ENCODE data around the gene NOS1AP.

The NOS1AP gene

DNA sequence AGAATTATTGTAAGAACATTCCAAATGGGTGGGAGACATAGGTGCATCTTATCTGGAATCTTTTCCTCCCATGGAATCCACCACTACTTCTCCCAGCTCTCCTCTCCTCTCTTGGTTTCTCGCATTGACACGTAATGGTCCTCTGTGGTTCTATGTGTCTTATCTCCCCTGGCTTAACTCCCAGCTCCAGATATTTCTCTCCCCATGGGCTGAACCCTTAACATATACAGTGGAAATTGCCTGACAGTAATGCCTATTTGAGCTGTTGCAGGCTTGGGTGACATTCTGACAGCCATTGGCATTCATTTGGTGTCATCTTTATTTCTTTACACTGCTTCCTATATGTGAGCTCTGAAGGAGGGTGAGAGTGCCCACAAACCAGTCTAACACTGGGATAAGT lies 188.9 kb downstream of the NOS1AP start:
- Histone ChIP-seq H3K79me2 (ENCODE audit: insufficient read depth, low read length) (no peaks in the 10 kb centered on the region), H3K27me3 (ENCODE audit: insufficient read depth, low read length, poor library complexity, severe bottlenecking) (no peaks in the 10 kb centered on the region), H3F3A (ENCODE audit: low read depth) (no peaks in the 10 kb centered on the region), H3K4me2 (ENCODE audit: low read depth, low read length, poor library complexity, severe bottlenecking) (no peak overlapping the region), H3K4me1 (ENCODE audit: insufficient read depth, low read length, poor library complexity, severe bottlenecking) (peaks cover 12% of the 10 kb centered on the region), H3K36me3 (ENCODE audit: insufficient read depth, low read length) (no peaks in the 10 kb centered on the region), H2AFZ (ENCODE audit: low read length) (no peak overlapping the region), H3K9me2 (replicated peaks; ENCODE audit: low read depth, low read length) (no peaks in the 10 kb centered on the region), H3K4me3 (ENCODE audit: low read length, poor library complexity, severe bottlenecking) (no peak overlapping the region), H3K9me3 (ENCODE audit: insufficient read depth, low read depth, low read length) (no peaks in the 10 kb centered on the region), H4K20me1 (ENCODE audit: insufficient read depth, low read length, poor library complexity, severe bottlenecking) (no peaks in the 10 kb centered on the region), H3K9ac (ENCODE audit: low read depth, low read length, poor library complexity, severe bottlenecking) (no peak overlapping the region)
- TF ChIP-seq CTCF (conservative IDR thresholded peaks at IDR 0.05; ENCODE audit: low read length) (no peak), EZH2phosphoT487 (IDR thresholded peaks at IDR 0.05; ENCODE audit: borderline replicate concordance) (no peak)

DNA sequence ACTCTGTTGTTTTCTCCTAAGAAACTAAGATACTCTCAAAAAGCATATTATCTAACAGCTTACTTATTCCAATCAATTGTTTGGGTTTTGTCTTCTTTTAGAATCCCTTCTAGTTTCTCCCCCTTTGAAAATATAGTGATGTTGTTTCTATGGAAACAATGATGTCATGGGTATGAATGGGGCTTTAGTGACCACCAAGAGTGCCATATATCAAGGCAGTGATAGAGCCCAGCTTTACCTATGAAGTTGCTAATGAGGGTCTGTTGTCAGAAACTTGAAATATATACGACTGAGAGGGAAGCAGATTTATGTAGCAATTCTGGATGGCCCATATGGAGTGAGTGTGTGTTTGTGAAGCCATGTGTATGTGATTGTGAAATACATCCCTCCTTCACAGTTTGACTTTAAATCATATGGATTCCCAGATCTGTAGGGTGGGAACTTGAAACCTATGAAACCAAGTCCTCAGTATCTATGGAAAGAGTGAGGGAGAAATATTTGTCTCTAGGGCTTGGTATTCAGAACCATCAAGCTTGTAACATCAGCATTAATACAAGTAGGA lies 190.5 kb downstream of the NOS1AP start:
- Histone ChIP-seq H3F3A (ENCODE audit: low read depth) (no peaks in the 10 kb centered on the region), H2AFZ (ENCODE audit: low read length) (no peak overlapping the region), H3K4me1 (ENCODE audit: insufficient read depth, low read length, poor library complexity, severe bottlenecking) (peaks cover 5% of the 10 kb centered on the region), H3K9me2 (replicated peaks; ENCODE audit: low read depth, low read length) (no peaks in the 10 kb centered on the region), H4K20me1 (ENCODE audit: insufficient read depth, low read length, poor library complexity, severe bottlenecking) (no peaks in the 10 kb centered on the region), H3K27me3 (ENCODE audit: insufficient read depth, low read length, poor library complexity, severe bottlenecking) (no peaks in the 10 kb centered on the region), H3K36me3 (ENCODE audit: insufficient read depth, low read length) (no peaks in the 10 kb centered on the region), H3K4me2 (ENCODE audit: low read depth, low read length, poor library complexity, severe bottlenecking) (no peak overlapping the region), H3K4me3 (ENCODE audit: low read length, poor library complexity, severe bottlenecking) (no peak overlapping the region), H3K9me3 (ENCODE audit: insufficient read depth, low read depth, low read length) (no peaks in the 10 kb centered on the region), H3K79me2 (ENCODE audit: insufficient read depth, low read length) (no peaks in the 10 kb centered on the region), H3K9ac (ENCODE audit: low read depth, low read length, poor library complexity, severe bottlenecking) (no peak overlapping the region)
- no peak for TF ChIP-seq CTCF (conservative IDR thresholded peaks at IDR 0.05; ENCODE audit: low read length)

- no peaks in the 10 kb centered on the region for H3K4me1 ChIP-seq (ENCODE audit: insufficient read depth, low read length, poor library complexity, severe bottlenecking)
- H3K36me3 ChIP-seq (ENCODE audit: insufficient read depth, low read length) = no peaks in the 10 kb centered on the region
- H3K79me2 ChIP-seq (ENCODE audit: insufficient read depth, low read length) = no peaks in the 10 kb centered on the region
- H3K27me3 ChIP-seq (ENCODE audit: insufficient read depth, low read length, poor library complexity, severe bottlenecking) = no peaks in the 10 kb centered on the region
- no peak overlapping the region for H3K4me2 ChIP-seq (ENCODE audit: low read depth, low read length, poor library complexity, severe bottlenecking)
- H3K9me2 ChIP-seq (replicated peaks; ENCODE audit: low read depth, low read length) = no peaks in the 10 kb centered on the region
- H3K9ac ChIP-seq (ENCODE audit: low read depth, low read length, poor library complexity, severe bottlenecking) = no peak overlapping the region
- H3F3A ChIP-seq (ENCODE audit: low read depth) = no peaks in the 10 kb centered on the region
- H3K9me3 ChIP-seq (ENCODE audit: insufficient read depth, low read depth, low read length) = no peaks in the 10 kb centered on the region
- no peak overlapping the region for H3K4me3 ChIP-seq (ENCODE audit: low read length, poor library complexity, severe bottlenecking)
- H4K20me1 ChIP-seq (ENCODE audit: insufficient read depth, low read length, poor library complexity, severe bottlenecking) = no peaks in the 10 kb centered on the region
- H2AFZ ChIP-seq (ENCODE audit: low read length) = no peak overlapping the region
- no peak for TF ChIP-seq CTCF (conservative IDR thresholded peaks at IDR 0.05; ENCODE audit: low read length)
- no peak for TF ChIP-seq EZH2phosphoT487 (IDR thresholded peaks at IDR 0.05; ENCODE audit: borderline replicate concordance)
Measured at GRCh38 chr1:162264108-162264507, 194.6 kb downstream of the NOS1AP start.
